Rectal smooth muscle tissue (tissue), 1 donor: Measurements from ENCODE around the gene CCDC200.
A peak's percentile ranks its signal among the peaks of the same experiment; 100 is the strongest.
"Not testable (repeated sequence)": the region's sequence is repeated elsewhere in the genome, so short reads cannot be mapped to it uniquely, and the experiment has no call there.

Experiments
- H3K27ac ChIP-seq: one replicate; pipeline ENCODE4 v1.7.0; 2013; ENCODE audit warnings: low read depth, low read length, inconsistent platforms
- H3K27me3 ChIP-seq: one replicate; pipeline ENCODE4 v1.7.0; 2013; ENCODE audit warnings: low read length; ENCODE audit not compliant: control insufficient read depth, insufficient read depth
- H3K36me3 ChIP-seq: one replicate; pipeline ENCODE4 v1.7.0; 2013; ENCODE audit warnings: low read length; ENCODE audit not compliant: control insufficient read depth, insufficient read depth
- H3K4me1 ChIP-seq: one replicate; pipeline ENCODE4 v1.7.0; 2013; ENCODE audit warnings: low read length; ENCODE audit not compliant: control insufficient read depth, insufficient read depth
- H3K4me3 ChIP-seq: one replicate; pipeline ENCODE4 v1.7.0; 2013; ENCODE audit warnings: low read length
- H3K9ac ChIP-seq: one replicate; pipeline ENCODE4 v1.7.0; 2013; ENCODE audit warnings: low read length

CCDC200 gene

DNA sequence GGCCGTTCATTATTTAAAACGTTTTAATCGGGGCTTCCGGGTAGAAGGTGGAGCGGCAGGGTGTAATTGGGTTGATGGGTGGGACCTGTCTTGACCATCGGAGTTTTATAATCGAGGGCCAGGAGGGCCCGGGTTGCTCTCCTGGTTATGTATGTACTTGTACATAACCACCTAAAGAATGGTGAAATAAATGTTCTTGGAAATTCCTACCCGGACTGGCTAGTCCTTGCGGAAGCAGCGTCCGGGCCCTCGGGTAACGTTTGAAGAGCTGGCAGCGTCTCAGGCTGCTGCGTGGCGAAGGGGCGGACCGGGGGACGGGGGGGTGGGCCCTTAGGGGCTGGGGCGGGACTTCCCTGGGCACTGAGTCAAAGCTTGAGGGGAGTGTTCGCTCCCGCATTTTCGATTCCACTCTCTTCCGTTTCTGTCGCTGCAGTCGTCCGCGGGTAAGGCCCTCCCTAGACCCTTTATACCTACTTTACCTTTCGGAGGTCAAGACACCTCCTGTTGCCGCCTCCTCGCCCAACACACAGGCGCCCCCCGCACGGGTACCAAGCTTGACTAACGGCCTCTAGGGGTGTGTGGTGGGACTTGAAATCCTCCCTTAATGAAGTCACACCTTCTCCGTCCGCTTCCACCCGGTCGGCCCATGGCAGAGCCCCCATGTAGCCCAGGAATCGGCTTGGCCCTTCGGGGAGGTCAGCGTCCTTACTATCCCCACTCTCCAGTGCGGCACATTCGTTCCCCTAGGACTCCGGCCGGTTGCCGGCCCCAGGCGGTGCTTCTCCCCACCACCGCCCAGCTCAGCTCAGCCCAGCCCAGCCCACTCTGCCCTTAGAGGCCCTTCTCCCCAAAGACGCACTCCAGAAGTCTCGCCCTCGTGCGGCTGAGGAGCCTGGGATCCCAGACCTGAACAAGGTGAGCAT lies 16.7 kb downstream of the CCDC200 start, which contains the start of gene TMEM106A:
Gene TMEM106A, plus strand, starts transcription at position 396 of the 923 bp plus-strand sequence. CDS start 1,167 bp downstream, outside the sequence.
- peaks cover 11% of the 10 kb centered on the region for H3K36me3 ChIP-seq
- peaks cover 3% of the 10 kb centered on the region for H3K4me1 ChIP-seq
- H3K9ac ChIP-seq = peak within 1 kb of the TSS; percentile 91
- no peaks in the 10 kb centered on the region for H3K27me3 ChIP-seq
- H3K27ac ChIP-seq = peak within 1 kb of the TSS; percentile 80
- peak within 1 kb of the TSS; percentile 89 for H3K4me3 ChIP-seq

DNA sequence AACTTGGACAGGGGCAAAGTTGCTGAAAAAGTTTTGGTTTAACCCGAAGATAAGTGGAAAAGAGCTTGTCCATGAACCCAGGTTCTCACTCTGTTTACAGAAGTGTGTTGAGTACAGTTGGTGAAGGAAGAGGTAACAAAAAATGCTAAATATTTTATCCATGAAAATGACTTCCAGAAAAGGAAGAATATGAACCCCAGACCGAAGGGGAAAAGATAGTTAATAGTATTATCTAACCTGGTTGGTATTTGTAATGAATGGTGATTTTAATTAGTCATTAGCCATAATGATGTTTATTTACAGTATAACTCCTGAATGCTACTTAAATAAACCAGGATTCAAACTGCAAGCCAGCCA lies 17.3 kb downstream of the CCDC200 start:
- Histone ChIP-seq H3K27ac (peak overlapping the region; percentile 79), H3K4me3 (peak overlapping the region; percentile 89)

DNA sequence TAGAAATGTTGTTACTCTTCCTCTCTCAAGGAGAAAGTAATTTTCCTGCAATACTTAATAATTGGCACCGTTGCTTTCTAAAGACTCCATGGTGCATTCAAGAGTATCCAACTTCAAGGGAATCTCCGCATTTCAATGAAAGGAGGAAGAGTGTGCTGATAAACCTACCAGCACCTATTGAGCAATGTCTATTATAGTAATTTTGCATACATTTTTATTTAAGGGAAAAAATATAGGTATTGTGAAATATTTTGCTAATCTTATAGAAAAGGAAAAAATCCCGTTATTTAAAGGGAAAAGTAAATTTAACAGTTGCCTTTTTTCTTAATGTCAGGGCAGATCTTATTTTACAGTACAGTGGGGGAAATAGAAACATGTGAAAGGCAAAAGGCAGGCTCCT lies 17.8 kb downstream of the CCDC200 start:
- H3K4me1 ChIP-seq = peaks cover 3% of the 10 kb centered on the region
- peak overlapping the region; percentile 79 for H3K27ac ChIP-seq
- no peak overlapping the region for H3K9ac ChIP-seq
- no peaks in the 10 kb centered on the region for H3K27me3 ChIP-seq
- H3K4me3 ChIP-seq = no peak overlapping the region
- peaks cover 8% of the 10 kb centered on the region for H3K36me3 ChIP-seq

More for the DNA sequence above, 17.3 kb downstream of the CCDC200 start:
- peaks cover 11% of the 10 kb centered on the region for H3K36me3 ChIP-seq
- no peak overlapping the region for H3K9ac ChIP-seq
- H3K27me3 ChIP-seq = no peaks in the 10 kb centered on the region
- H3K4me1 ChIP-seq = peaks cover 3% of the 10 kb centered on the region

DNA sequence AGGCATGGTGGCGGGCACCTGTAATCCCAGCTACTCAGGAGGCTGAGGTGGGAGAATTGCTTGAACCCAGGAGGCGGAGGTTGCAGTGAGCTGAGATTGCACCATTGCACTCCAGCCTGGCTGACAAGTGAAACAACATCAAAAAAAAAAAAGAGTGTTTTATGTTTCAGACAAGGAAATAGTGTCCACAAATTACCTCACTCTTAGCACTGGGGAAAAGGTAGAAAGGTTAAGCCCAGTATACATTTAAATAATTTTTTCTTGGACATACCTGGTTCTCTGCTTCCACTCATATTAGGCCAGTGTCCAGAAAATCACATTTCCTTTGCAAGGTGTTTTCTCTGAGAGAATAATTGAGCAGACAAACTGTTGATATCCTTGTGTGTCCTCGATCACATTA lies 25.4 kb downstream of the CCDC200 start:
- not testable (repeated sequence) for H3K27ac ChIP-seq, H3K9ac ChIP-seq, H3K27me3 ChIP-seq, H3K4me3 ChIP-seq, H3K4me1 ChIP-seq
- peaks cover 38% of the 10 kb centered on the region for H3K36me3 ChIP-seq

DNA sequence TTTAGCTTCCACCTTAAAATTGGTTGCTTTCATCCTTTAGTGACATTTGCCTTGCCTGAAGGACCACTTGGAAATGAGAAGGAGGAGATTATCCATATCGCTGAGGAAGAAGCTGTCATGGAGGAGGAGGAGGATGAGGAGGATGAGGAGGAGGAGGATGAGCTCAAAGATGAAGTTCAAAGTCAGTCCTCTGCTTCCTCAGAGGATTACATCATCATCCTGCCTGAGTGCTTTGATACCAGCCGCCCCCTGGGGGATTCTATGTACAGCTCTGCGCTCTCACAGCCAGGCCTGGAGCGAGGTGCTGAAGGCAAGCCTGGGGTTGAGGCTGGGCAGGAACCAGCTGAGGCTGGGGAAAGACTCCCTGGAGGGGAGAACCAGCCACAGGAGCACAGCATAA lies 28.3 kb downstream of the CCDC200 start:
- Histone ChIP-seq H3K4me3 (no peak overlapping the region), H3K27me3 (no peaks in the 10 kb centered on the region), H3K36me3 (peaks cover 50% of the 10 kb centered on the region), H3K27ac (no peak overlapping the region), H3K9ac (no peak overlapping the region), H3K4me1 (no peaks in the 10 kb centered on the region)

DNA sequence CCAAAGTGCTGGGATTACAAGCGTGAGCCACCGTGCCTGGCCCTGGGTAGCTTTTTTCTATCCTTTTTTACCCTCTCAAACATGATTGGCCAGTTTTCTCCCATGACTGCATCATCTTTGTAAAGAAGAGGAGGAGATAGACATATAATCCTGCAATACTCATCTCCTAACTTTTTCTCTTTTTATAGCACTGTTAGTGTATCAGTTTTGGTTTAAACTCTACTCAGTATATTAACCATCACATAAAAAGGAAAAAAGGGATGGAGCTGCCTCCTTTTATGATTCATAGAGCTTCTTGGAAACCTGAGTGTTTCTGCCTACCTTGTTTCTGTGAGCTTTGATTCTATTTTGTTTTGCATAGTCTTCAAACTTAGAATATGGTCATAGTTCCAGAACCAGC lies 28.8 kb downstream of the CCDC200 start:
- Histone ChIP-seq H3K4me1 (no peaks in the 10 kb centered on the region), H3K36me3 (peaks cover 52% of the 10 kb centered on the region), H3K9ac (no peak overlapping the region), H3K4me3 (no peak overlapping the region), H3K27ac (no peak overlapping the region), H3K27me3 (no peaks in the 10 kb centered on the region)

DNA sequence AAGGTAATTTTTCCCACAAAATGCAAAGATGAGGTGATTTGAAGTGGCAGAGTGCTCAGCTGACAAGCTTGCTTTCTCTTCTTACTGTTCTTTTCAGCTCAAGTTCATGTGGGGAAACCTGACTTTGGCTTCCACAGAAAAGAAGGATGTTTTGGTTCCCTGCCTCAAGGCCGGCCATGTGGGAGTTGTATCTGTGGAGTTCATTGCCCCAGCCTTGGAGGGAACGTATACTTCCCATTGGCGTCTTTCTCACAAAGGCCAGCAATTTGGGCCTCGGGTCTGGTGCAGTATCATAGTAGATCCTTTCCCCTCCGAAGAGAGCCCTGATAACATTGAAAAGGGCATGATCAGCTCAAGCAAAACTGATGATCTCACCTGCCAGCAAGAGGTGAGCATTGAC lies 35.2 kb downstream of the CCDC200 start:
- no peaks in the 10 kb centered on the region for H3K4me1 ChIP-seq
- no peaks in the 10 kb centered on the region for H3K27me3 ChIP-seq
- peaks cover 66% of the 10 kb centered on the region for H3K36me3 ChIP-seq
- H3K4me3 ChIP-seq = no peak overlapping the region
- no peak overlapping the region for H3K9ac ChIP-seq
- no peak overlapping the region for H3K27ac ChIP-seq

DNA sequence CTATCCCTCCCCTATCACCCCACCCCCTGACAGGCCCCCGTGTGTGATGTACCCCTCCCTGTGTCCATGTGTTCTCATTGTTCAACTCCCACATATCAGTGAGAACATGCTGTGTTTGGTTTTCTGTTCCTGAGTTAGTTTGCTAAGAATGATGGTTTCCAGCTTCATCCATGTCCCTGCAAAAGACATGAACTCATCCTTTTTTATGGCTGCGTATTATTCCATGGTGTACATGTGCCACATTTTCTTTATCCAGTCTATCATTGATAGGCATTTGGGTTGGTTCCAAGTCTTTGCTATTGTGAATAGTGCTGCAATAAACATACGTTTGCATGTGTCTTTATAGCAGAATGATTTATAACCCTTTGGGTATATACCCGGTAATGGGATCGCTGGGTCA lies 41.8 kb downstream of the CCDC200 start:
- H3K4me3 ChIP-seq, H3K4me1 ChIP-seq, H3K9ac ChIP-seq, H3K27ac ChIP-seq, H3K27me3 ChIP-seq: not testable (repeated sequence)
- H3K36me3 ChIP-seq = peaks cover 31% of the 10 kb centered on the region

DNA sequence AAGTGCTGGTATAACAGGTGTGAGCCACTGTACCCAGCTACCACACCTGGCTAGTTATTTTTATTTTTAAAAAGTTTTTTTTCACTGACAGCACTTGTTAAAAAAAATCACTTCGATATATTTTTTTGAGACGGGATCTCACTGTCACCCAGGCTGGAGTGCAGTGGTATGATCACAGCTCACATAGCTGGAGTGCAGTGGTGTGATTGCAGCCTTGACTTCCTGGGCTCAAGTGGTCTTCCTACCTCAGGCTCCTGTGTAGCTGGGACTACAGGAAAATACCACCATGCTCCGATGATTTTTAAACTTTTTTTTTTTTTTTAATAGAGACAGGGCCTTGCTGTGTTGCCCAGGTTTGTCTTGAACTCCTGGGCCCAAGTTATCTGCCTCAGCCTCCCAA lies 44.5 kb downstream of the CCDC200 start:
- peaks cover 2% of the 10 kb centered on the region for H3K4me1 ChIP-seq
- H3K27ac ChIP-seq = no peak overlapping the region
- H3K36me3 ChIP-seq = peaks cover 13% of the 10 kb centered on the region
- no peaks in the 10 kb centered on the region for H3K27me3 ChIP-seq
- H3K9ac ChIP-seq = no peak overlapping the region
- H3K4me3 ChIP-seq = no peak overlapping the region

DNA sequence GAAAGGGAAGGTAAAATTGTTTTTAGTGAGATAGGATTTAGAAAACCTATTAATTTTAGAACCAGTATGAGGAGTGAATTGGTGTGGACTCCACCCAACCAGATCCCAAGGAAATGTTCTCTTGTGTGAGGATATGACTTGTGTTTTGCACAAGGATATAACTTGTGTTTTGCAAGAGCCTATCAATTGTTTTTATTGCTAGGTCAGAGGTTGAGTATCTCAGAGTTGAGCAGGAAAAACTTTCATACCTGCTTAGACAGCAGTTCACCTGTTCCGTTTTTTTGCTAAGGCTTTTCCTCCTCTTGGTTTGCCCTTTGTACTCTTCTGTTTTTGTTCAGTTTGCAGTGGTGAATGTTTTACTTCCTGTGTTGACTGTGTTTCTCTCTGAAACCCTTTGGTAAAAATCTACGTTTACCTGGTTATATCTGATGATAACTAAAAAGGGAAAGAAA lies 52.3 kb downstream of the CCDC200 start:
- H3K9ac ChIP-seq = no peak overlapping the region
- peak overlapping the region; percentile 32 for H3K4me3 ChIP-seq
- peaks cover 10% of the 10 kb centered on the region for H3K36me3 ChIP-seq
- peaks cover 28% of the 10 kb centered on the region for H3K4me1 ChIP-seq
- peak overlapping the region; percentile 32 for H3K27ac ChIP-seq
- no peaks in the 10 kb centered on the region for H3K27me3 ChIP-seq

DNA sequence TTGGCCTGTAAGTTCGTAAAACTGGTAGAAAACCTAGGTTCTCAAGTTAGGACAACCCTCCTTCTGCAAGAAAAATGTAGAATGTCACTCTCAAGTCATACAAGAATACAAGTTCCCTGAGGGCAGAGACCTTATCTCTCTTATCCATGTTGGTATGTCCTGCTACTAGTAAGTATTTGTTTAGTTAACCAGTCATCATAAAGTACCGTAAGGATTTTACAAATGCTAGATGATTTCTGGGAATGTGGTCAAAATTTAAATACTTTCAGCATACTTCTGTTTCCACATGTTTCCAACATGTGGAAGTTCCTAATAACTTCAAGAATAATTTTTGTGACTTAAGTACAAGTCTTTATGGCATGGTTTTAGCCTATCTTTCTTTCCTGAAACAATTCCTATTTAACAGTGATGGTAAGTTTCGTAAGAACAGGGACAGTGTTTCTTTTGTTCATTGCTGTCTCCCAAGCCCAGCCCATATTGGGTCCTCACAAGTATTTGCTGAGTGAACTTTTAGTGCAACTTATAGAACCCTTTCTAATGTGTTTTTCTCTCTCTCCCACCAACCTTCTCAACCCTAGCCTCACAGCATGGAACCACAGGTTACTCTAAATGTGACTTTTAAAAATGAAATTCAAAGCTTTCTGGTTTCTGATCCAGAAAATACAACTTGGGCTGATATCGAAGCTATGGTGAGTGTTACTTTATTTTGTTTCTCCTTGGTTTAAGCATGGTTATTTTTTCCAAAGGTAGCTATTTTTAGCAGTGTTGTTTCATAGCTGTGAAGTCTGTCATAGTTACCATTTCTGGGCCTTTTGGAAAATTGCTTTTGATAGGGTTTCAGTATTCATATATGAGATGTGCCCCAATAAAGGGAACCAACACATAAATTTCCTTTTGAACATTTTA lies 53.0 kb downstream of the CCDC200 start:
- peak overlapping the region; percentile 32 for H3K27ac ChIP-seq
- no peaks in the 10 kb centered on the region for H3K27me3 ChIP-seq
- H3K9ac ChIP-seq = no peak overlapping the region
- peak overlapping the region; percentile 27 for H3K4me3 ChIP-seq
- H3K4me1 ChIP-seq = peaks cover 28% of the 10 kb centered on the region
- peaks cover 7% of the 10 kb centered on the region for H3K36me3 ChIP-seq
